ENCODE measurements around the gene RNF115.

Gene RNF115

GRCh38 chr1:145782272-145783099, 41.4 kb downstream of the RNF115 start:
- Histone ChIP-seq H3K4me2 (ENCODE audit: low read depth, low read length, poor library complexity, severe bottlenecking) (no peak overlapping the region), H3K9me3 (ENCODE audit: insufficient read depth, low read depth, low read length) (no peaks in the 10 kb centered on the region), H3K4me3 (ENCODE audit: low read length, poor library complexity, severe bottlenecking) (no peak overlapping the region), H4K20me1 (ENCODE audit: insufficient read depth, low read length, poor library complexity, severe bottlenecking) (peaks cover 8% of the 10 kb centered on the region), H3K79me2 (ENCODE audit: insufficient read depth, low read length) (peaks cover 10% of the 10 kb centered on the region; the same call in 1 of the 2 replicates), H3F3A (ENCODE audit: low read depth) (0 out of 2 replicates have a peak, but pooled peaks cover 3% of the 10 kb centered on the region), H3K4me1 (ENCODE audit: insufficient read depth, low read length, poor library complexity, severe bottlenecking) (peaks cover 5% of the 10 kb centered on the region), H3K36me3 (ENCODE audit: insufficient read depth, low read length) (peaks cover 51% of the 10 kb centered on the region; the same call in 1 of the 2 replicates), H3K9me2 (replicated peaks; ENCODE audit: low read depth, low read length) (no peaks in the 10 kb centered on the region), H3K27me3 (ENCODE audit: insufficient read depth, low read length, poor library complexity, severe bottlenecking) (no peaks in the 10 kb centered on the region), H3K9ac (ENCODE audit: low read depth, low read length, poor library complexity, severe bottlenecking) (no peak overlapping the region), H2AFZ (ENCODE audit: low read length) (no peak overlapping the region)
- TF ChIP-seq CTCF (conservative IDR thresholded peaks at IDR 0.05; ENCODE audit: low read length) (no peak), EZH2phosphoT487 (IDR thresholded peaks at IDR 0.05; ENCODE audit: borderline replicate concordance) (no peak)

- Histone ChIP-seq H3K4me1 (ENCODE audit: insufficient read depth, low read length, poor library complexity, severe bottlenecking) (peaks cover 4% of the 10 kb centered on the region), H3F3A (ENCODE audit: low read depth) (no peaks in the 10 kb centered on the region), H3K9me2 (replicated peaks; ENCODE audit: low read depth, low read length) (no peaks in the 10 kb centered on the region), H3K27me3 (ENCODE audit: insufficient read depth, low read length, poor library complexity, severe bottlenecking) (no peaks in the 10 kb centered on the region), H3K4me2 (ENCODE audit: low read depth, low read length, poor library complexity, severe bottlenecking) (no peak overlapping the region), H4K20me1 (ENCODE audit: insufficient read depth, low read length, poor library complexity, severe bottlenecking) (peaks cover 4% of the 10 kb centered on the region), H3K36me3 (ENCODE audit: insufficient read depth, low read length) (peaks cover 25% of the 10 kb centered on the region; the same call in 1 of the 2 replicates), H3K79me2 (ENCODE audit: insufficient read depth, low read length) (no peaks in the 10 kb centered on the region), H3K4me3 (ENCODE audit: low read length, poor library complexity, severe bottlenecking) (no peak overlapping the region), H3K9ac (ENCODE audit: low read depth, low read length, poor library complexity, severe bottlenecking) (no peak overlapping the region), H3K9me3 (ENCODE audit: insufficient read depth, low read depth, low read length) (no peaks in the 10 kb centered on the region), H2AFZ (ENCODE audit: low read length) (no peak overlapping the region)
- TF ChIP-seq EZH2phosphoT487 (IDR thresholded peaks at IDR 0.05; ENCODE audit: borderline replicate concordance) (no peak), CTCF (conservative IDR thresholded peaks at IDR 0.05; ENCODE audit: low read length) (no peak)
Measured at GRCh38 chr1:145778146-145778540, 45.8 kb downstream of the RNF115 start.

- H3K9me2 ChIP-seq (replicated peaks; ENCODE audit: low read depth, low read length) = no peaks in the 10 kb centered on the region
- no peak overlapping the region for H2AFZ ChIP-seq (ENCODE audit: low read length)
- H3K79me2 ChIP-seq (ENCODE audit: insufficient read depth, low read length) = no peaks in the 10 kb centered on the region
- H3K36me3 ChIP-seq (ENCODE audit: insufficient read depth, low read length) = peaks cover 23% of the 10 kb centered on the region; the same call in 1 of the 2 replicates
- no peak for TF ChIP-seq EZH2phosphoT487 (IDR thresholded peaks at IDR 0.05; ENCODE audit: borderline replicate concordance)
- no peak for TF ChIP-seq CTCF (conservative IDR thresholded peaks at IDR 0.05; ENCODE audit: low read length)
- H3K27me3 ChIP-seq (ENCODE audit: insufficient read depth, low read length, poor library complexity, severe bottlenecking) = no peaks in the 10 kb centered on the region
- H3F3A ChIP-seq (ENCODE audit: low read depth) = no peaks in the 10 kb centered on the region
- H3K9ac ChIP-seq (ENCODE audit: low read depth, low read length, poor library complexity, severe bottlenecking) = no peak overlapping the region
- H3K4me1 ChIP-seq (ENCODE audit: insufficient read depth, low read length, poor library complexity, severe bottlenecking) = peaks cover 4% of the 10 kb centered on the region
- no peak overlapping the region for H3K4me3 ChIP-seq (ENCODE audit: low read length, poor library complexity, severe bottlenecking)
- no peak overlapping the region for H3K4me2 ChIP-seq (ENCODE audit: low read depth, low read length, poor library complexity, severe bottlenecking)
- H4K20me1 ChIP-seq (ENCODE audit: insufficient read depth, low read length, poor library complexity, severe bottlenecking) = peaks cover 4% of the 10 kb centered on the region
- no peaks in the 10 kb centered on the region for H3K9me3 ChIP-seq (ENCODE audit: insufficient read depth, low read depth, low read length)
Measured at GRCh38 chr1:145777357-145778145, 46.3 kb downstream of the RNF115 start.

All from Loucy (cell line).